GF-D8 (cell line): ENCODE measurements around the gene USP17L29.
"Not testable (repeated sequence)": the region's sequence is repeated elsewhere in the genome, so short reads cannot be mapped to it uniquely, and the experiment has no call there.

ENCODE experiments used
- DNase-seq: peaks from one replicate; lab custom pipeline; 2025; lab: John Stamatoyannopoulos, UW

The USP17L29 gene, protein sequence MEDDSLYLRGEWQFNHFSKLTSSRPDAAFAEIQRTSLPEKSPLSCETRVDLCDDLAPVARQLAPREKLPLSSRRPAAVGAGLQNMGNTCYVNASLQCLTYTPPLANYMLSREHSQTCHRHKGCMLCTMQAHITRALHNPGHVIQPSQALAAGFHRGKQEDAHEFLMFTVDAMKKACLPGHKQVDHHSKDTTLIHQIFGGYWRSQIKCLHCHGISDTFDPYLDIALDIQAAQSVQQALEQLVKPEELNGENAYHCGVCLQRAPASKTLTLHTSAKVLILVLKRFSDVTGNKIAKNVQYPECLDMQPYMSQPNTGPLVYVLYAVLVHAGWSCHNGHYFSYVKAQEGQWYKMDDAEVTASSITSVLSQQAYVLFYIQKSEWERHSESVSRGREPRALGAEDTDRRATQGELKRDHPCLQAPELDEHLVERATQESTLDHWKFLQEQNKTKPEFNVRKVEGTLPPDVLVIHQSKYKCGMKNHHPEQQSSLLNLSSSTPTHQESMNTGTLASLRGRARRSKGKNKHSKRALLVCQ

DNA sequence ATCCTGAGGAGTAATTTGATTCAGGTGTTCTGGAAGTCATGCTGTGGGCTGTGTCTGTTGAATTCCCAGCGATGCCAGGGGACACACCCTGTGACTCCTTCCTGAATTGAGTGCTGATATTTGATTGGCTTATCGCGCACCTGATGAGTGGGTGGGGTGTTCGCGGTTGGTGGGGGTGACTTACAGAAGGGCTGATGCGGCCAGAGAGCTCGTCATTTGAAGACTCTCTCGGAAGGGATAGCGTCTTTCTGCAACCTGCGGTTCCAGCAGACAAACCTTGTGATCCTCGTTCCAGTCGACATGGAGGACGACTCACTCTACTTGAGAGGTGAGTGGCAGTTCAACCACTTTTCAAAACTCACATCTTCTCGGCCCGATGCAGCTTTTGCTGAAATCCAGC, at the start of gene USP17L29:
Gene USP17L29, plus strand, starts transcription at position 301 of the 400 bp plus-strand sequence. Its CDS starts 0 bp downstream, at position 301.
- not testable (repeated sequence) for DNase-seq

DNA sequence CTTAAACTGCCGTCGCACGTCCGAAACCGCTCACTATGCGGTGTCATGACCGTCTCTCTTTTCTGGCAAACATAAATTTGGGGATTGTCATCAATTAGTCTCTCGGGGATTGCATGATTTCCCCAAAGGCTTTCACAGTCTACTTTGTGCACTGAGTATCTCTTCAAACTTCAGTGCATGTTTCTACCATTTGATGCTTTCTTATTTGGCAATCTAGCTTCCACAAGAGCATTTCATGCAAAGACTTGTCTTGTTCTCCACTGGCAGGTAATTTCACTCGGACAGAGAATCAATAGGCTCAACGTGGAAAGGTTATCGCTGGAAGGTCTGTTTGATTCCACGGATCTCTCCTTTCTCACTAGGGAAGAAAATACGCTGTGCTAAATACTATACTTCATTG, 29.2 kb upstream of the USP17L29 start:
- not testable (repeated sequence) for DNase-seq

GRCh38 chr4:9324865-9325264, 28.6 kb upstream of the USP17L29 start, which contains the start of gene USP17L24:
Gene USP17L24 (plus strand): TSS chr4:9325165. CDS start chr4:9325165, 0 bp downstream.
- not testable (repeated sequence) for DNase-seq

DNA sequence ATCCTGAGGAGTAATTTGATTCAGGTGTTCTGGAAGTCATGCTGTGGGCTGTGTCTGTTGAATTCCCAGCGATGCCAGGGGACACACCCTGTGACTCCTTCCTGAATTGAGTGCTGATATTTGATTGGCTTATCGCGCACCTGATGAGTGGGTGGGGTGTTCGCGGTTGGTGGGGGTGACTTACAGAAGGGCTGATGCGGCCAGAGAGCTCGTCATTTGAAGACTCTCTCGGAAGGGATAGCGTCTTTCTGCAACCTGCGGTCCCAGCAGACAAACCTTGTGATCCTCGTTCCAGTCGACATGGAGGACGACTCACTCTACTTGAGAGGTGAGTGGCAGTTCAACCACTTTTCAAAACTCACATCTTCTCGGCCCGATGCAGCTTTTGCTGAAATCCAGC, 23.8 kb upstream of the USP17L29 start, which contains the start of gene USP17L25:
Gene USP17L25, plus strand, starts transcription at position 301 of the 400 bp plus-strand sequence. Its CDS starts 0 bp downstream, at position 301.
- not testable (repeated sequence) for DNase-seq

DNA sequence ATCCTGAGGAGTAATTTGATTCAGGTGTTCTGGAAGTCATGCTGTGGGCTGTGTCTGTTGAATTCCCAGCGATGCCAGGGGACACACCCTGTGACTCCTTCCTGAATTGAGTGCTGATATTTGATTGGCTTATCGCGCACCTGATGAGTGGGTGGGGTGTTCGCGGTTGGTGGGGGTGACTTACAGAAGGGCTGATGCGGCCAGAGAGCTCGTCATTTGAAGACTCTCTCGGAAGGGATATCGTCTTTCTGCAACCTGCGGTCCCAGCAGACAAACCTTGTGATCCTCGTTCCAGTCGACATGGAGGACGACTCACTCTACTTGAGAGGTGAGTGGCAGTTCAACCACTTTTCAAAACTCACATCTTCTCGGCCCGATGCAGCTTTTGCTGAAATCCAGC, 19.1 kb upstream of the USP17L29 start, which contains the start of gene USP17L26:
Gene USP17L26, plus strand, starts transcription at position 301 of the 400 bp plus-strand sequence. Its CDS starts 0 bp downstream, at position 301.
- DNase-seq = not testable (repeated sequence)

DNA sequence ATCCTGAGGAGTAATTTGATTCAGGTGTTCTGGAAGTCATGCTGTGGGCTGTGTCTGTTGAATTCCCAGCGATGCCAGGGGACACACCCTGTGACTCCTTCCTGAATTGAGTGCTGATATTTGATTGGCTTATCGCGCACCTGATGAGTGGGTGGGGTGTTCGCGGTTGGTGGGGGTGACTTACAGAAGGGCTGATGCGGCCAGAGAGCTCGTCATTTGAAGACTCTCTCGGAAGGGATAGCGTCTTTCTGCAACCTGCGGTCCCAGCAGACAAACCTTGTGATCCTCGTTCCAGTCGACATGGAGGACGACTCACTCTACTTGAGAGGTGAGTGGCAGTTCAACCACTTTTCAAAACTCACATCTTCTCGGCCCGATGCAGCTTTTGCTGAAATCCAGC, 14.3 kb upstream of the USP17L29 start, which contains the start of gene USP17L5:
Gene USP17L5, plus strand, starts transcription at position 301 of the 400 bp plus-strand sequence. Its CDS starts 0 bp downstream, at position 301.
- DNase-seq = not testable (repeated sequence)

- DNase-seq = not testable (repeated sequence)
These were observed 9.6 kb upstream of the USP17L29 start, which contains the start of gene USP17L27 for GRCh38 chr4:9343848-9344247. Gene USP17L27 (plus strand): TSS chr4:9344148. CDS start chr4:9344148, 0 bp downstream.

DNA sequence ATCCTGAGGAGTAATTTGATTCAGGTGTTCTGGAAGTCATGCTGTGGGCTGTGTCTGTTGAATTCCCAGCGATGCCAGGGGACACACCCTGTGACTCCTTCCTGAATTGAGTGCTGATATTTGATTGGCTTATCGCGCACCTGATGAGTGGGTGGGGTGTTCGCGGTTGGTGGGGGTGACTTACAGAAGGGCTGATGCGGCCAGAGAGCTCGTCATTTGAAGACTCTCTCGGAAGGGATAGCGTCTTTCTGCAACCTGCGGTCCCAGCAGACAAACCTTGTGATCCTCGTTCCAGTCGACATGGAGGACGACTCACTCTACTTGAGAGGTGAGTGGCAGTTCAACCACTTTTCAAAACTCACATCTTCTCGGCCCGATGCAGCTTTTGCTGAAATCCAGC, 4.8 kb upstream of the USP17L29 start, which contains the start of gene USP17L28:
Gene USP17L28, plus strand, starts transcription at position 301 of the 400 bp plus-strand sequence. Its CDS starts 0 bp downstream, at position 301.
- not testable (repeated sequence) for DNase-seq

GRCh38 chr4:9350866-9351265, 2.6 kb upstream of the USP17L29 start:
- not testable (repeated sequence) for DNase-seq

DNA sequence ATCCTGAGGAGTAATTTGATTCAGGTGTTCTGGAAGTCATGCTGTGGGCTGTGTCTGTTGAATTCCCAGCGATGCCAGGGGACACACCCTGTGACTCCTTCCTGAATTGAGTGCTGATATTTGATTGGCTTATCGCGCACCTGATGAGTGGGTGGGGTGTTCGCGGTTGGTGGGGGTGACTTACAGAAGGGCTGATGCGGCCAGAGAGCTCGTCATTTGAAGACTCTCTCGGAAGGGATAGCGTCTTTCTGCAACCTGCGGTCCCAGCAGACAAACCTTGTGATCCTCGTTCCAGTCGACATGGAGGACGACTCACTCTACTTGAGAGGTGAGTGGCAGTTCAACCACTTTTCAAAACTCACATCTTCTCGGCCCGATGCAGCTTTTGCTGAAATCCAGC, 9.4 kb downstream of the USP17L29 start, which contains the start of gene USP17L30:
Gene USP17L30, plus strand, starts transcription at position 301 of the 400 bp plus-strand sequence. Its CDS starts 0 bp downstream, at position 301.
- not testable (repeated sequence) for DNase-seq

DNA sequence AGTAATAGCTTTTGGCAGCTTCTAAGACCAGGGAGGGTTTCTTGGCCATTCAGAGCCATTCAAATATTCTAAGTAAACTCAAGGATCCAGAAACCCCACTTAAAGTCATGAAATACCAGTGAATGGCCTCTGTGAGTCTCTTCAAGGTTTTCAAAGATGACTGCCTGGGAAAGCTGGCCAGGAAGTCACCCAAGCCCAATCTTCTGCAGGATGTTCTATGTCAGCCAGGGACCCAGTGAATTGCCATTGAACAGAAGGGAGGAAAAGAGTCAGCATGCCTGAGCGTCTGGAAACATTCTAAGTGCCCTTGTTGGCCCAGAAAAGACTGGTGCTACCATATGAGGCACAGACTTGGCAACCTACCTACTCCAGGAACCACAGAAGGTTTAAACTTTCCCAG, 26.4 kb downstream of the USP17L29 start:
- not testable (repeated sequence) for DNase-seq

- DNase-seq = not testable (repeated sequence)
These were observed 27.6 kb downstream of the USP17L29 start for GRCh38 chr4:9381012-9381534.

DNA sequence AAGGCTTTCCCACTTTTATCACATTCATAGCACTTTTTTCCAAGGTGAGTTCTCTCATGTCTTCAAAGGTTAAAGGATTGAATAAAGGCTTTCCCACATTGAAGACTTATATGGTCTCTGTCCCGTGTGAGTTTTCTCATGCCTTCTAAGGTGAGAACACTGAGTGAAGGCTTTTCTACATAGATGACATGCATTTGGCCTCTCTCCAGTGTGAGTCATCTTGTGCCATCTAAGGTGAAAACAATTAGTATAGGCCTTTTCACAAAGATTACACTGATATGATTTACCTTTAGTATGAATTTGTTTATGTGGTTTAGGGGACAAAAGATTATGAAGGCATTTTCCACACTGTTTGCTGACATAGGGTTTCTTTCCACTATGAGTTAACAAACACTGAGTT, 30.7 kb downstream of the USP17L29 start:
- no peak for DNase-seq

GRCh38 chr4:9389001-9389400, 35.6 kb downstream of the USP17L29 start:
- not testable (repeated sequence) for DNase-seq
